CD4-positive, alpha-beta T cell treated with Interleukin-21 for 1 hour (primary cell): ENCODE data around the gene FBXL5.
A peak's percentile ranks its signal among the peaks of the same experiment; 100 is the strongest.

Source experiments
- DNase-seq: peaks from one replicate; pipeline ENCODE4 v3.0.0-alpha.2; 2020

The FBXL5 gene, protein sequence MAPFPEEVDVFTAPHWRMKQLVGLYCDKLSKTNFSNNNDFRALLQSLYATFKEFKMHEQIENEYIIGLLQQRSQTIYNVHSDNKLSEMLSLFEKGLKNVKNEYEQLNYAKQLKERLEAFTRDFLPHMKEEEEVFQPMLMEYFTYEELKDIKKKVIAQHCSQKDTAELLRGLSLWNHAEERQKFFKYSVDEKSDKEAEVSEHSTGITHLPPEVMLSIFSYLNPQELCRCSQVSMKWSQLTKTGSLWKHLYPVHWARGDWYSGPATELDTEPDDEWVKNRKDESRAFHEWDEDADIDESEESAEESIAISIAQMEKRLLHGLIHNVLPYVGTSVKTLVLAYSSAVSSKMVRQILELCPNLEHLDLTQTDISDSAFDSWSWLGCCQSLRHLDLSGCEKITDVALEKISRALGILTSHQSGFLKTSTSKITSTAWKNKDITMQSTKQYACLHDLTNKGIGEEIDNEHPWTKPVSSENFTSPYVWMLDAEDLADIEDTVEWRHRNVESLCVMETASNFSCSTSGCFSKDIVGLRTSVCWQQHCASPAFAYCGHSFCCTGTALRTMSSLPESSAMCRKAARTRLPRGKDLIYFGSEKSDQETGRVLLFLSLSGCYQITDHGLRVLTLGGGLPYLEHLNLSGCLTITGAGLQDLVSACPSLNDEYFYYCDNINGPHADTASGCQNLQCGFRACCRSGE

DNA sequence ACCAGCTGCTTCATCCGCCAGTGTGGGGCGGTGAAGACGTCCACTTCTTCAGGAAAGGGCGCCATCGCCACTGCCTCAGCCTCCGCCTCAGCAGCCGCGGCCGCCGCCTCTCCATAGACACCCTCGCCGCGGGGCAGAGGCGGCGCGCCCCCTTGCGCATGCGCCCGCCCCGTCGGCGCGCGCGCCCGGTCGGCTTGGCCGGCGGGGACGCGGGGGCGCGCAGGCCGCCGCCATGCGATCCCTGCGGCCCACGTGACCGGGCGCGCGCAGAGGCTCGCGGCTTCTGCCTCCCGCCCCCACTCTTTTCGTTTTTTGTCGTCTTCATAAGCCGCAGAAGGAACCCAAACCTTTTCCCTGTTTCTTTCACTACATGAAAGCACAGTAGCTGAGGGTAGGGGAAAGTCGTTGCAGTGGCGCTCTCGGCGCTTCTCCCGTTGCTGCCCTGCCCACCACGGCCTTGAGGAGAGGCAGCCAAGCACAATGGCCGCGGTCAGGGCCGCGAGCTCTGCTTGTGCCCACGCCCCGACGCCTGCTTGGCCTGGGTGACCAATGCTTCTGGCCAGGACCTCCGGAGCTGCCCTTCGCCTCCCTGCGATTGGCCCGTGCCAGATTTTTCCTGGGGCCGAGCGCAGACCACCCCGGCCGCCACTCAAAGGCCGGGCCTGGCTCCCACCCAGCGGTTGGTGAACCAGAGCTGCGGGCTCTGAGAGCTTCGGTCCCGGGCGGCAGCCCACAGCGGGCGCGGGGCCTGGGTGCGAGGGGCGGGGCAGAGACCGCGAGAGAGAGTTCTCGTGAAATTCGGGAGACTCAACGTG is at the start of gene FBXL5:
FBXL5 (minus strand) TSS at position 135 of the 815 bp plus-strand sequence; CDS start at position 65, 70 bp downstream.
- peak; percentile 86 for DNase-seq

DNA sequence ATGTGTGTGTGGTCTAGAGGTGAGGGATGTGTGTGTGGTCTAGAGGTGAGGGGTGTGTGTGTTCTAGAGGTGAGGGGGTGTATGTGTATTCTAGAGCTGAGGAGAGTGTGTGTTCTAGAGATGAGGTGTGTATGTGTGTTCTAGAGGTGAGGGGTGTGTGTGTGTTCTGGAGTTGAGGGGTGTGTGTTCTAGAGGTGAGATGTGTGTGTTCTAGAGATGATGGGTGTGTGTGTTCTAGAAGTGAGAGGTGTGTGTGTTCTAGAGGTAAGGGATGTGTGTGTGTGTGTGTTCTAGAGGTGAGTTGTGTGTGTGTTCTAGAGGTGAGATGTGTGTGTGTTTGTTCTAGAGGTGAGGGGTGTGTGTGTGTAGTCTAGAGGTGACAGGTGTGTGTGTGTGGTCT is 49.0 kb upstream of the FBXL5 start:
- DNase-seq, result no peak

DNA sequence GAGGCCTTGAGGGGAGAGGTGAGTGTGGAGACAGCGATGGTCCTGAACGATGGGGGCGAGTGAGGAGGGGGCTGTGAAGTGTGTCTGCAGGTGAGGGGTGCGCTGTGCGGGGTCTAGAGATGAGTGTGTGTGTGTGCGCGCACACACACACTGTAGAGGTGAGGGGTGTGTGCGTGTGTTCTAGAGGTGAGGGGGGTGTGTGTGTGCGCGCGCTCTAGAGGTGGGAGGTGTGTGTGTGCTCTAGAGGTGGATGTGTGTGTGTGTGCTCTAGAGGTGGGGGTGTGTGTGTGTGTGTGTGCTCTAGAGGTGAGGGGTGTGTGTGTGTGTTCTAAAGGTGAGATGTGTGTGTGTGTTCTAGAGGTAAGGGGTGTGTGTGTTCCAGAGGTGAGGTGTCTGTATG is 48.3 kb upstream of the FBXL5 start:
- DNase-seq, result no peak

DNA sequence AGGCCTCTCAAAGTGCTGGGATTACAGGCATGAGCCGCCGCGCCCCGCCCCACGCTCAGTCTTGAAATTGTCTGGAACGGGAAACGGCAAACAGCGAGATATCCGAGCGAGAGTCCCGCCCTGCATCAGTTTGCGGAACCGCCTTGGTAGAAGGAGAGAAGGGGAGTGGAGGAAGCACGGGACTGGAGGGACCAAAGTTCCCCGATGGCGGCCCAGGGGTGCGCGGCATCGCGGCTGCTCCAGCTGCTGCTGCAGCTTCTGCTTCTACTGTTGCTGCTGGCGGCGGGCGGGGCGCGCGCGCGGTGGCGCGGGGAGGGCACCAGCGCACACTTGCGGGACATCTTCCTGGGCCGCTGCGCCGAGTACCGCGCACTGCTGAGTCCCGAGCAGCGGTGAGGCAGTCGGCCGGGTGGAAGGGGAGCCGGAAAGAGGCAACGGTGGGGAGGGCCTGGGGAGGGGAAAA is 47.8 kb upstream of the FBXL5 start, which contains the start of gene BST1:
BST1 (plus strand) TSS at position 125 of the 463 bp plus-strand sequence; CDS start at position 205, 80 bp downstream.
- peak; percentile 44 for DNase-seq

DNA sequence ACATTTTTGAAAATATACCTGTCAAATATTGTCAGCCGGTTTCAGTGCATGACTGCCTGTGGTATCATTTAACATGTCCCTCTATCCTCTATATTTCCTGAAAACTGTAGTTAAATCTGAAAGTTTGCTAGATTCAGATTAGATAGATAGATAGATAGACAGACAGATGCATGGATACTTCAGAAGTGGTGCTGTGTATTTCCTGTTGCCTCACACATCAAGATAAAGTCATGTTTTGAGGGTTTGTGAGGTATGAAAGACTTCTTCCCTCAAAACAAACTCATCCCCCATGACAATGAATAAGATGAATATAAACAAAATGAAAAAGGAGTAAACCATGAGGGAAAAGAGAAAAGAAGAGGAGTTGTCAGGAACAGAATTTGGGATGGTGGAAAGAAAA is 41.7 kb upstream of the FBXL5 start:
- no peak for DNase-seq

DNA sequence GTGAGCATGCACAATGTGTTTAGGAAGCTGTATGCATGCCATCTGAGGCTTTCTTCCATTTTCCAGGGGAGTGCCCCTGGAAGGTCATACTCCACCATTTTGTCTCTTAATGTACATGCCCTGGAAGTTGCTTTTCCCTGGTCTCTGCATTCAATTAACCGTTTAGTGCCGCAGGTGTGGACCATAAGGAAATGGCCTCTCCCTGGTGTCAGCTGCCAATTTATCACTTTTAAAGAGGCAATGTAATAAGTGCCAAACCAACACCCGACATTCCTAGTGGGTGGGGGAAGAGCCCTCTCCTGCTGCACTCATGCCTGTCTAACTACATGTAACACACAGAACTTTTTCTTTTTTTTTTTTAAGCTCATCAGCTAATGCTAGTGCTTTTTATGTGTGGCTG is 40.6 kb upstream of the FBXL5 start:
- no peak for DNase-seq

DNA sequence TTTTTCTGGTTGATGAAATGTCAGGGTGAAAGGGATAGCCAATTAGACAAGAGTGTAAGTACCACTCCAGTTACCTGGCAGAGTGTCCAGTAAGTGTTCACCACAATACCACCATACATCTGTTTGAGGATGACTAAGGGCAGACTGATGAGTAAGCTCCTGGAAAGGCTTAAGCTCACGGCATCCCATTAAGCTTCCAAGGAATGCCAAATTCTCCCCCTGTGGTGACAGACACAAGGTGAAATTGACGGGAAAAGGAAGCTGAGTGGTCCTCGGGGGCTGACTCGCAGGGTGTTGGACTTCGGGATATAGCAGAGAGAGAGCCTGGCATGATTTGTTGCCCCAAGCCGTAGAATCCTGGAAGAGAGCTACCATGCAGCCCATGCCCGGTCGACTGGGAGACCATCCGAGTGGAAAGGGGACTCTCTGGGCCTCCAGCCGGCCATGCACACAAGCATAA is 40.1 kb upstream of the FBXL5 start:
- DNase-seq, result no peak

DNA sequence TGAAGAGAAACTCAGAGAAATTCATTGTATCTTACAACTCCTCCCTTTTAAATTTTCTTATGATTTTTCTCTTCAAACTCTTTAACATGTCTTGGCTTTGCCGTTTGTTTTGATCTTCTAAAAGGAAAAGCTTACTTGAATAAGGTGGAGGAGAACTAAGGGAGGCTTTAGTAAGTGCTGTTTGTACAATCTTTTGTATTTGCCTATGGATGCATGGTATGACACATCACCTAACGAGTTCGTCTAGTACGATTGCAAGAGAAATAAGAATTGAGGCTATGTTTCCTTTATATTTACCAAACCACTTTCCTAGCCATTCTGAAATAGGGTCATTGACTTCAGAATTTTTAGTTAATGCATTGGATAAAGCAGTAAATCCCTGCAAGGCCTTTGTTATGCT is 39.3 kb upstream of the FBXL5 start:
- no peak for DNase-seq

DNA sequence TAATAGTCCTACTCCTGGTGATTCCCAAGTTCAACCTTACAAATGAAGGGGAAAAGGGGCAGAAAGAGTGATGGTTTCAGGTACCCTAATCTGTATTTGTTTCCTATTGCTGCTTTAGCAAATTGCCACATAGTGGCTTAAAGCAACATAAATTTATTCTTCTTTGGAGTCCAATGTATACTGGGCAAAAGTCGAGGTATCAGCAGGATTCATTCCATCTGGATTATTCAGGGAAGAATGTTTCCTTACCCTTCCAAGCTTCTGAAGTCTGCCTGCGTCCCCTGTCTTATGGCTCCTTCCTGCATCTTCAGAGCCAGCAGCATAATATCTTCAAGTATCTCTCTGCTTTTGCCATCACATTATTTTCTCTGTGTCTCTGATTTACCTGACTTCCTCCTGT is 37.4 kb upstream of the FBXL5 start:
- no peak for DNase-seq

DNA sequence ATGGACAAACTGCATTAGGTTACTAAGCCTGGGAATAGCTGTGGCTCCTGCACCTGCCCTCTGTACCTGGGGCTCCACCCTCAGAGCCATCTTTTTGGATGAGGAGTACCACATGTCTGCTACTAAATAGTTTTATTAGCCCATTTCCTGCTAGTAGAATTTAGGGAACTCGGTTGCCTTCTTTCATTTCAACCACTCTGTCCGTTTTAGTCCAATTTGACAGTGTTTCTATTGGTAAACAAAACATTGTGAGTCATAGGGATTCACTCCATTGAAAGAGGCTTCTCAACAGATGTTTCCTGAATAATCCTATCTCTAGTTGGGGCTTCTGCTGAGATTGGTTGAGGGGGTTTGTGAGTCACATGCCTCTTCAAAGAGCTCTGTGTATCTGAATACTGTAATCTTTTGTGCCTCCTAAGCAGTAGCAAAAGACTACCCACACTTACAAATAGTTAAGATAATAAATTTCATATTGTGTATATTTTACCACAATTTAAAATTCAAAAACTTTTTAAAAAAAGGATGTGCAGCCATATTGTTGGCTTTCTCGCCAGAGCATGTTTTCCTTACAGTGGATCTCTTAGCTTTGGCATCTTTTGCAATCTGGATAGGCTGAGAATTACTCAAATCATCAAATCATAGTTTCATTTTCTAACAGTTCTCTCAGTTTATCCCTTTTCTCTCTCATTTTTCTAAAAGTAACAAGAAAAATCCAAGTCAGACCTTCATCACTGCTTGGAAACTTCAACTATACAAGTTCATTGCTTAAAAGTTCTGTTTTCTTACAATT is 36.4 kb upstream of the FBXL5 start:
- no peak for DNase-seq

DNA sequence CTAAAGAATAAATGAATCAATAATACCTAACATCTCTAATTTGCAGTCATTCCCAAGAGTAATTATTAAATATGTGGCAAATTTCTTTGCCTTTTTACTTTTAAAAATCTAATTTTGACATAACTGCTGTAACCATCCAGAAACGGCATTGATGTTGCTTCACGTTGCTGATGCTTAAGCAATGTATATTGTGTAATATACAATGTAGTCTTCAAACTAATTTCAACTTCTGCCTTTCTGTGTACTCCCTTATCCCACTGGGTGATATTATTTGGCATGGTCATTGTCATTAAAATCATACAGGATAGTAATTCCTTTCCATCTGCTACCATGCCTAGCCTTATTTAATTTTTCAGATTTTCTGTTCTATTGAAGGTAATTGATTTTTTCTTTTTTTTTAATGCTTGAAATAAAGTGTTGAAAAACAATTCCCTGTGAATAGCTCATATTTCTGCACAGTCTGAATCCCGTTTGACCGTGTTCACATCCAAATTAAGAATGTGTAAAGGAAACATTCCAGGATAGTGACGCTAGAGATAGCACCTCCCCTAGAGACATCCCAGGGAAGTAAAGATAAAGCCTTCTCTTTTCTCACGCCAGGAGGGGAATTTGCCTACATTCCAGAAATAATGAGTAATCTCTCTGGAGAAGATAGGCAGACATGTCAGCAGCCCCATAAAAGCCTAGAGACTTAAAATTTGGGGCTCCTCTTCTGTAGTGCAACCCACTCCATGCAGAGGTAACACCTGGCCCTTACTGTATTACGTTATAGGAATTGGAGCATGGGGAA is 35.1 kb upstream of the FBXL5 start:
- DNase-seq, result no peak

DNA sequence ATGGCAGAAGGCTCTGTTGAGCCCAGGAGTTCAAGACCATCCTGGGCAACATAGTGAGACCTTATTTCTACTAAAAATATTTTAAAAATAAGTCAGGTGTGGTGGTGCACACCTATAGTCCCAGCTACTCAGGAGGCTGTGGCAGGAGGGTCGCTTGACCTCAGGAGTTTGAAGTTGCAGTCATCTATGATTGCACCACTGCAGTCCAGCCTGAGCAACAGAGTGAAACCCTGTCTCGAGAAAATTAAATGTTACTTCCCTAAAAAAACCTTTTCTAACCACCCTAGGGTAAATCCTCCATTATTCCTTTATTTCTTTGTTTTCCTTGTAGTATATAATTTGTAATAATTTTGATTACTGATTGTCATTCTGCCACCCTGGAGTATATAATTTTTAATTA is 34.4 kb upstream of the FBXL5 start:
- DNase-seq, result no peak

DNA sequence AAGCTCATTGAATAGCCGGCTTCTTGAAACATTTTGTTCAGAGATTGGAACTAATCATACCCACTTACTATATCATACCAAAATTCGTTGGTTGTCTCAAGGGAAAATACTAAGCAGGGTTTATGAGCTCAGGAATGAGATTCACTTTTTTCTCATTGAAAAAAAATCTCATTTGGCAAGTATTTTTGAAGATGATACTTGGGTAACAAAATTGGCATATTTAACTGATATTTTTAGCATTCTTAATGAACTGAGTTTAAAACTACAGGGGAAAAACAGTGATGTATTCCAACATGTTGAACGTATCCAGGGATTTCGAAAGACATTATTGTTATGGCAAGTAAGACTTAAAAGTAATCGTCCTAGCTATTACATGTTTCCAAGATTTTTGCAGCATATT is 32.9 kb upstream of the FBXL5 start:
- no peak for DNase-seq

DNA sequence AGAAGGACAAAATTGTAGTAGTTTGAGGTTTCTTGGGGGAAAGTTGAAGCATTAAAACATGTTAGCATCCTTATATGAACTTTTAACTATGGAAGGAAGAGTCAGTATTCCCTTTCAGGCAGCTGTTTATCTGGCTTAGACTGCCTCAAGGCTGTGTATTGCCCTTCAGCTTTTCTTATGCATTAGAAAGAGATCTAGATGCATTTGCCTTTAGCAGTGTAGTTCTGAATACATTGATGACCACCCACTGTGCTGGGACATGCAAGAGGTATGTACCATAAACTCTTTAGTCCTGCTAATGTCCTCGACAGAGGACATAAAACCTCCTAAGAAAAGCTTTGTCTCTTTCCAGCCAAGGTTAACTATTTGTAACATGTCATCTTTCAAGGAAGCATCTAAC is 29.3 kb upstream of the FBXL5 start:
- DNase-seq, result no peak

DNA sequence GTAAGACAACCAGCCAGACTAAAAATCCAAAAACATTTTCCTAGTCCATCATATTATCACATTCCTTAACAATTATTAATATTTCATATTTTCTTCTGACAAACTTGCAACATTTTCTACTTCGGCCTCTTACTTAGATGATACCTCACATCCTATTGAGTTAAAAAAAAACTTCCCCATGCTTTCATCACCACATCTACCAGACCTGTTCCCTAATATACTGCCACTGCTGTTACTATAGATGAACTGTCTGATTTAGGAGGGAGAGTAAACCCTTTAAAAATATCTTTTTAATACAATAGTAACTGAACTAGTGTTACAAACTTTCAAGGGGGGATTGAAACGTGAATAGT is 28.0 kb upstream of the FBXL5 start:
- DNase-seq, result no peak

DNA sequence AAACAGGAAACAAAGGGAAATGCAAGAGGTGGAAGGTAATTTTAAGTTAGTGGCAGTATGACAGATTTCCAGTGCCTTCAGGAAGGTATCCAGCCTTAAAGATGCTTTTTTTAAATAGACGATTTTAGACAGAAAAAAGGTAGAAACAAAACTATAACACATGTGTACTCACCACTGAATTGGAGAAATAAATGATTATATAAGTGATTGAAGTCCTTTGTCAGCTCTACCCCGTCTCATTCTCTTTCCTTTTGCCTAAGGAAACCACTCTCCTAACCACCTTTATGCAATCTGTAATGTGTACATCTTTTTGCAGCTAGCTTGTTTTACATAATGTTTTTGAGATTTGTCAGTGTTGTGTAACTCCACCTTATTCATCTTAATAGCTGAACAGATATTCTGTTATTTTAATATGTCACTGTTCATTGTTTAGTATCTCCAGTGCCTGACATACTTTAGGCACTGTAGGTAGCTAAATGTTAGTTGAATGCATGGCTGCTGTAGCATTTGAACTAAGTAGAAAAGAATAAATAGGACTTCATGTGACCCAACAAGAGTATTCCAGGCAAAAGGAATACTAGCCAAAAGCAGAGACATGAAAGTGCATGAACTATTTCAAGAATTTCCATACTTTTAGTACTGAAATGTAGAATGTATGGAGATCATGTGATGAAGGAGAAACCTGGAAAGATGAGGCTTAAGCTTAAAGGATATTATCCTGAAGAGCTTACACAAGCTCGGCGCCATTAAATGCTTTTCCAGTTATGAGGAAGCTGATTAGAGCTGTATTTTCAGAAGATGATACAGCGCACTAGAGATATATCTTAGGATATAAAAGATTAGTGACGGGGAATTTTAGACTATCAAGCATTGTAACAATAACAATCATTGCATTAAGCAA is 27.3 kb upstream of the FBXL5 start:
- peak; percentile 6 for DNase-seq

DNA sequence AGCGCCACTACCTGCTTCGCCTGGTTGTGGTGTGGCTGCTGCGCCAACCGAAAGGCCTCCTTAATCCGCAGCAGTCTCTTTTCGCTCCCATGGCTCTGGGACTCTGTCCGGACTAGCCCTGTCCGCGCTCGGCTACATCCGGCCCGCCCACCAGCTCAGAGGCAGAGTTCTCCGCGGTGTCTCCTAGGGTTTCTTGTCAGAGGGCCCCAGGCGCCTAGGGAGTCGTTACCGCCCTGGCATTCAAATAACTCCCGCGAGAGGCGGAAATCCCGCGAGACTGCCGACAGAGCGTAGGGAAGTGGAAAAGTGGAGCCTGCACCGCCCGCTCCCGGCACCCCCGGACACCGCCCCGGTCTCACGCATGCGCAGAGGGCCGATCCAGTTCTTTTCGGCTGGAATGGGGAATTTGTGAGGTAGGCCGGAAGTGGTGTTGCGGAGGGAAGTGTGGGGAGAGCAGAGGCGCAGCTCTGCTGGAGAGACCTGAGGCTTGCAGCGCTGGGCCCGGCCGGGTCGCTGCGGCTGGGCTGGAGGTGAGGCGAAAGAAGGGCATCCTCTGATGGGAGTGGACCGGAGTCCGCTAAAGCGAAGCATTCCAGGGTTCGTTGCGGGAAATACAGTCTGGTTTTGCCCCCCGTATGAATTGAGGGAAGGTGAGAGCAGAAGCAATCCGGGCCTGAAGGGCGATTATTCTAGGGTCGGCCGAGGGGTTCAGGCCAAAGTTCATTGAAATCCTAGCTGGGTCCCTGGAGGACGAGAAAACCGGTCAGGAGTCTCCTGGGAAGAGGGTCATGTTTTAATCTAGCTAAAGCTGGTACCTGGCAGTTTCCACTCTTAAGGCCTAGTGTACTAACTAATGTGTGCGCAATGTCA is 26.4 kb upstream of the FBXL5 start, which contains the start of gene FAM200B:
FAM200B (plus strand) TSS at position 456 of the 870 bp plus-strand sequence. CDS start 5,151 bp downstream, outside the sequence.
- DNase-seq, result peak; percentile 96

DNA sequence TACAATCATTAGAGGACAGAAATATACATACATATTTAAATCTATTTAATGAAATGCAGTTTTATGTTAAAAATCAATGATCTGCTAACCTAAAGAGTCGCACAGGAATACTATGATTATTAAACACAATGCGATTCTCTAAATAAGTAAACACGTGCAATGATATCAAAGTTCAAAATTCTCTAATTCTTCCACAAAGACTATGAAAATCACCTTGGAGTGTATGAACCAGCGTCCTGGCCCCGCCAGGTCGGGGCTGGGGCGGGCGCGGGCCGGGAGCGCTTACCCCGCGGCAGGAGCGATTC is 25.9 kb upstream of the FBXL5 start:
- DNase-seq, result no peak

DNA sequence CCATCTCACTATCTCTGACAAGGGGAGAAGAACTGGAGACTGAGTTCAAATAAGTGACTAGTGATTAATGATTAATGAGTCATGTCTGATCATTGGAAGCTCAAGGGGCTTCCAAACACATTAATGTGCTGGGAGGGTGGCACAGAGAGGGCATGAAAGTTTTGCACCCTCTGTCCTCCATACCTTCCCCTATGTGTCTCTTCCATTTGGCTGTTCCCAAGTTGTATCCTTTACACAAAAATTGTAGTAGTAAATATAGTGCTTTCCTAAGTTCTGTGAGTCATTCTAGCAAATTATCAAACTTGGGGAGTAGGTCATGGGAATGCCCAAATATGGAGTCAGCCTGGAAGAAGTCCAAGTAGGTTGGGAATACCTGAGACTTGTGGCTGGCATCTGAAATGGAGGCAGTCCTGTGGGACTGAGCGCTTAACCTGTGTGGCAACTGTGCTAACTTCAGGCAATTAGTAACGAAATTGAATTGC is 22.4 kb upstream of the FBXL5 start:
- DNase-seq, result no peak
